ENCODE data around the gene RAE1.

GRCh38 chr20:57315976-57316480 is 35.0 kb upstream of the RAE1 start:
- TF ChIP-seq CTCF (IDR thresholded peaks at IDR 0.05; ENCODE audit: extremely low read depth in 1 of 2, insufficient read depth in 1 of 2, low read depth in 1 of 2, low read length in 2 of 2) (no peak), MYC (IDR thresholded peaks at IDR 0.05; ENCODE audit: low read depth, low read length) (no peak)
